ENCODE results near the gene ITLN1. TPM values are rescaled to one million over a fixed set of nuclear protein-coding genes. Genes with fewer than 3 reads are reported as not detected.

ITLN1 gene
- total and polyA plus RNA-seq, 2 donors (not counting 3 experiments of a cell fraction or from before 2014, with no cell fraction given) = 0.12 TPM; not detected in 1

DNA sequence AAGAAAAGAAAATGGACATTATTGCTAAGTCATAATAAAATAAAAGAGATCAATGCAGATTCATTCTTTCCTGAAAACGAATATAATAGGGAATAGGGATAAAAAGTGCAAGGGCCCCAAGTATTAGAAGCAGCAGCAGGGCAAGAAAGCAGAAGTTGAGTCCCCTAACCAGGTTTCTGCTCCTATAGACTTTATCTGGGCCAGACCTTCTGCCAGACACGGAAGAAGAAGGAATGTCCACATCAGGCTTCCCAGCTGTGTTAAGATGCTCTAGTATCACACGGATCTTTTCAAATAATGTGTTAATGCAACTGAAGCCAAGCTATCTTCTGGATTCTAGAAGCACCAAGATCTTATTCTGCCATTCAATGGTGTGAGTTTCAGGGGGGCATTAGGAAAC lies 49.2 kb downstream of the ITLN1 start:
- Histone ChIP-seq H3K27me3 (ENCODE audit: control insufficient read depth in 2 of 2, insufficient read depth in 2 of 2, low read length in 2 of 2) (no peaks in the 10 kb centered on the region), H3K4me3 (replicated peaks in 1 of 3; ENCODE audit: insufficient read depth in 1 of 3, low read depth in 1 of 3, low read length in 3 of 3) (no peak overlapping the region), H3K9me3 (replicated peaks; ENCODE audit: control insufficient read depth, insufficient read depth, low read length) (no peaks in the 10 kb centered on the region), H3K9ac (replicated peaks; ENCODE audit: extremely low read depth, insufficient read depth, low read length) (no peak overlapping the region), H3K36me3 (ENCODE audit: control insufficient read depth in 2 of 2, extremely low read depth in 1 of 2, insufficient read depth in 2 of 2, low read length in 2 of 2) (no peaks in the 10 kb centered on the region), H3K79me2 (ENCODE audit: control insufficient read depth, insufficient read depth, low read length) (no peaks in the 10 kb centered on the region), H2AFZ (ENCODE audit: low read depth, low read length) (no peak overlapping the region), H4K20me1 (replicated peaks; ENCODE audit: control insufficient read depth, extremely low read depth, insufficient read depth, low read length) (no peaks in the 10 kb centered on the region), H3K27ac (ENCODE audit: insufficient read depth, low read depth, low read length) (no peak overlapping the region), H3K4me2 (ENCODE audit: insufficient read depth, low read length) (no peak overlapping the region), H3K4me1 (ENCODE audit: control insufficient read depth, extremely low read depth, insufficient read depth, low read length) (no peaks in the 10 kb centered on the region), H3K9me1 (replicated peaks; ENCODE audit: control insufficient read depth, extremely low read depth, insufficient read depth, low read length) (no peaks in the 10 kb centered on the region)
- POLR2A ChIA-PET = no interaction called here
- dilution Hi-C loops (cut with MboI; ENCODE audit: extremely low pct_ligation_motif_present, low sequenced_read_pairs) = no loop called here
- CTCF ChIA-PET = interaction anchor here (0.6 to 5.3 kb wide), 14 partner anchors 8 to 539 kb away, joined by 3 to 57 read pairs (median 3); partner anchors contain the start of genes DEDD, ITLN2, SLAMF7 and USF1
- FAIRE-seq (no peak), DNase-seq (ENCODE audit: low read depth, low spot score) (no peak)
- TF ChIP-seq POLR2A (IDR thresholded peaks at IDR 0.05; ENCODE audit: low read depth, low read length) (no peak), GATA2 (IDR thresholded peaks at IDR 0.05; ENCODE audit: insufficient read depth, insufficient read length, low read depth, low read length) (no peak), EZH2 (IDR thresholded peaks at IDR 0.05; ENCODE audit: borderline replicate concordance, low read depth, low read length, severe bottlenecking) (no peak), MYC (IDR thresholded peaks at IDR 0.05; ENCODE audit: low read depth, low read length) (no peak), FOS (IDR thresholded peaks at IDR 0.05; ENCODE audit: borderline replicate concordance, insufficient read depth, low read length) (no peak), POLR2AphosphoS5 (IDR thresholded peaks at IDR 0.05; ENCODE audit: insufficient read depth, low read depth, low read length) (no peak), JUN (IDR thresholded peaks at IDR 0.05; ENCODE audit: borderline replicate concordance, insufficient read depth, insufficient read length, low read depth) (no peak)
- TF ChIP-seq, protein P1, sequence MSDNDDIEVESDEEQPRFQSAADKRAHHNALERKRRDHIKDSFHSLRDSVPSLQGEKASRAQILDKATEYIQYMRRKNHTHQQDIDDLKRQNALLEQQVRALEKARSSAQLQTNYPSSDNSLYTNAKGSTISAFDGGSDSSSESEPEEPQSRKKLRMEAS (IDR thresholded peaks at IDR 0.05; ENCODE audit: insufficient read depth, insufficient read length) = no peak
- TF ChIP-seq, protein P2, sequence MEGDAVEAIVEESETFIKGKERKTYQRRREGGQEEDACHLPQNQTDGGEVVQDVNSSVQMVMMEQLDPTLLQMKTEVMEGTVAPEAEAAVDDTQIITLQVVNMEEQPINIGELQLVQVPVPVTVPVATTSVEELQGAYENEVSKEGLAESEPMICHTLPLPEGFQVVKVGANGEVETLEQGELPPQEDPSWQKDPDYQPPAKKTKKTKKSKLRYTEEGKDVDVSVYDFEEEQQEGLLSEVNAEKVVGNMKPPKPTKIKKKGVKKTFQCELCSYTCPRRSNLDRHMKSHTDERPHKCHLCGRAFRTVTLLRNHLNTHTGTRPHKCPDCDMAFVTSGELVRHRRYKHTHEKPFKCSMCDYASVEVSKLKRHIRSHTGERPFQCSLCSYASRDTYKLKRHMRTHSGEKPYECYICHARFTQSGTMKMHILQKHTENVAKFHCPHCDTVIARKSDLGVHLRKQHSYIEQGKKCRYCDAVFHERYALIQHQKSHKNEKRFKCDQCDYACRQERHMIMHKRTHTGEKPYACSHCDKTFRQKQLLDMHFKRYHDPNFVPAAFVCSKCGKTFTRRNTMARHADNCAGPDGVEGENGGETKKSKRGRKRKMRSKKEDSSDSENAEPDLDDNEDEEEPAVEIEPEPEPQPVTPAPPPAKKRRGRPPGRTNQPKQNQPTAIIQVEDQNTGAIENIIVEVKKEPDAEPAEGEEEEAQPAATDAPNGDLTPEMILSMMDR (IDR thresholded peaks at IDR 0.05; ENCODE audit: extremely low read depth in 1 of 2, insufficient read depth in 1 of 2, low read depth in 1 of 2, low read length in 2 of 2) = no peak
- intact Hi-C loops (cut with micrococcal nuclease) = loop anchor here (1.0 to 2.0 kb wide), 4 partner anchors 116 to 304 kb away; no protein-coding TSS in a partner anchor
- no TSS peak for BruUV-seq (replicated peaks)
